Type B pancreatic cell (in vitro differentiated cells): Measurements from ENCODE around the gene GRID2. TPM values are rescaled to one million over a fixed set of nuclear protein-coding genes. Genes with fewer than 3 reads are reported as not detected.

Experiments used
- DNase-seq: peaks from one replicate; pipeline ENCODE4 v3.0.0; 2021; ENCODE audit warnings: mixed read lengths; ENCODE audit not compliant: unreplicated experiment; ENCODE audit errors: extremely low spot score
- H3K27ac Mint-ChIP-seq: 2 replicates; pipeline ENCODE4 v1.8.0; 2021; ENCODE audit warnings: mild to moderate bottlenecking, mixed read lengths
- H3K27me3 Mint-ChIP-seq: 2 replicates; pipeline ENCODE4 v1.8.0; 2021; ENCODE audit warnings: mixed read lengths
- H3K36me3 Mint-ChIP-seq: 2 replicates; pipeline ENCODE4 v1.8.0; 2021; ENCODE audit warnings: mixed read lengths
- H3K4me1 Mint-ChIP-seq: one replicate; pipeline ENCODE4 v1.8.0; 2021; ENCODE audit warnings: mixed read lengths; ENCODE audit not compliant: unreplicated experiment
- H3K4me3 Mint-ChIP-seq: 2 replicates; pipeline ENCODE4 v1.8.0; 2021; ENCODE audit warnings: mild to moderate bottlenecking, mixed read lengths
- H3K9me3 Mint-ChIP-seq: 2 replicates; pipeline ENCODE4 v1.8.0; 2021; ENCODE audit warnings: mixed read lengths
- CTCF ChIP-seq: fragments of 200-600 bp; sonication (generic); conservative IDR thresholded peaks from 2 replicates; pipeline ENCODE4 v1.5.0; 2021; ENCODE audit warnings: antibody characterized with exemption, mild to moderate bottlenecking
- total RNA-seq: library from RNA; stranded (reverse); gene quantifications from 2 replicates; pipeline ENCODE4 v1.2.1, GENCODE V29; 2021; ENCODE audit warnings: low replicate concordance

GRID2 gene
- total RNA-seq, 1 donor from 2014 or later, result 1.7 TPM

DNA sequence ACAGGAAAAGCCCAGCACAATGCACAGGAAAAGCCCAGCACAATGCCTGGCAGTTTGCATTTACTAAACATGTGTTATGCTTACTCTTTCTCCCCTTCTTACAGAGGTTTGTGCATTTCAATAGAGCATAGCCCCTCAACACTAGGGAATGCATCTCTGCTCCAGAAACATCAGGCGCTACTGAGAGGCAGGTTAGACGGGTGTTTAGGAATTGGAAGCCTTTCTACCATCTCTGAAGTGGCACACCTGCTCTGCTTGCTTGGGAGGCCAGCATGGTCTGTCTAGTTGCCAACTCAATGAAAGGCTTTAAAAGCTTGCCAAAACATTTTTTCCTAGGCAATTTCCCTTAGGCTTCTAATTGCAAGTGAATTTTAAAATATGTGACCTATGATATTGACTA lies 55.7 kb downstream of the GRID2 start:
- no peak for TF ChIP-seq CTCF
- no peak overlapping the region for H3K4me3 Mint-ChIP-seq
- no peaks in the 10 kb centered on the region for H3K4me1 Mint-ChIP-seq
- H3K27ac Mint-ChIP-seq, result no peak overlapping the region
- no peak for DNase-seq
- no peaks in the 10 kb centered on the region for H3K9me3 Mint-ChIP-seq
- H3K27me3 Mint-ChIP-seq, result no peaks in the 10 kb centered on the region
- no peaks in the 10 kb centered on the region for H3K36me3 Mint-ChIP-seq

DNA sequence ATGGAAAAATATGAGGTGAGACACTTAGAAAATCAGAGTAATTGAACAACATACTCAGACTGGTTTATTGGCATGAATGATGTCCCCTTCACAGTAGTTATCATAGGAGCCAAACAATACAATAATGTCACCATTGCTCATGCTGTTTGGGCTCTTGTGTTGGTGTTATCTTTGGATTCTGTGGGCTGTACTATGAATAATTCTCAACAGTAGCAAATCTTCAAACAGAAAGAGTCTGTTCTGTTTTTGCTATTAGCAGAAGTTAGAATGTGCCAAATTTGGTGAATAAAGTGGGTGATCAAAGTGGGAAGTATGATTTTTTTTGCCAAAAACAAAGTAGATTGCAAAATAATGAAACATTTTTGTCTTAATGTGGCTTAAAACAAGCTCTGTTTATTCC lies 58.3 kb downstream of the GRID2 start:
- Mint-ChIP-seq H3K4me3 (no peak overlapping the region), H3K27ac (no peak overlapping the region), H3K4me1 (no peaks in the 10 kb centered on the region), H3K9me3 (no peaks in the 10 kb centered on the region), H3K36me3 (no peaks in the 10 kb centered on the region), H3K27me3 (no peaks in the 10 kb centered on the region)
- DNase-seq, result no peak
- TF ChIP-seq CTCF, result no peak

- no peak for TF ChIP-seq CTCF
- peaks cover 2% of the 10 kb centered on the region for H3K27me3 Mint-ChIP-seq
- no peaks in the 10 kb centered on the region for H3K9me3 Mint-ChIP-seq
- H3K36me3 Mint-ChIP-seq, result no peaks in the 10 kb centered on the region
- no peaks in the 10 kb centered on the region for H3K4me1 Mint-ChIP-seq
- H3K27ac Mint-ChIP-seq, result no peak overlapping the region
- no peak for DNase-seq
- H3K4me3 Mint-ChIP-seq, result no peak overlapping the region
Observed at GRCh38 chr4:92368653-92369052, 64.9 kb downstream of the GRID2 start.

GRCh38 chr4:92381616-92382015 lies 77.8 kb downstream of the GRID2 start:
- H3K27me3 Mint-ChIP-seq, result no peaks in the 10 kb centered on the region
- no peak overlapping the region for H3K4me3 Mint-ChIP-seq
- H3K27ac Mint-ChIP-seq, result no peak overlapping the region
- H3K9me3 Mint-ChIP-seq, result peaks cover 4% of the 10 kb centered on the region
- H3K4me1 Mint-ChIP-seq, result no peaks in the 10 kb centered on the region
- TF ChIP-seq CTCF, result no peak
- H3K36me3 Mint-ChIP-seq, result no peaks in the 10 kb centered on the region
- no peak for DNase-seq

DNA sequence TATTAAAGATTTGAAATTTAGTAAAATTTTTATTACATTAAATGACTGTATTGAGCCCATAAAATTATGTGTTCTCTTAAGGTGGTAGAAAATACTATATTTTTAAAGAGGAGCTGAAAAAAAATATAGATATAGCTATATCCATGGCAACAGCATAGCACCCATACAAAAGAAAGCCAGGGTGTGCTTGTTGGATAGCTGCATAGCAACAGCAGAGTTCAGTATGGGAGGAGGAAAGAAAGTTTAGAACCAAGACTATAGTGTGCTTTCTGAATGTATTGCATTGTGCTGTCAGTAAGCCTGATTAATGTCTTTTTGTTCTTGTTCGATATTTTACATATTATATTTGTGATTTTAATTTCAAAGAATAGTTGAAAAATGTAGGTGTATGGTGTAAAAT lies 78.4 kb downstream of the GRID2 start:
- DNase-seq, result no peak
- peaks cover 2% of the 10 kb centered on the region for H3K9me3 Mint-ChIP-seq
- no peaks in the 10 kb centered on the region for H3K27me3 Mint-ChIP-seq
- H3K4me1 Mint-ChIP-seq, result no peaks in the 10 kb centered on the region
- H3K36me3 Mint-ChIP-seq, result no peaks in the 10 kb centered on the region
- no peak overlapping the region for H3K4me3 Mint-ChIP-seq
- no peak for TF ChIP-seq CTCF
- no peak overlapping the region for H3K27ac Mint-ChIP-seq

- Mint-ChIP-seq H3K27ac (no peak overlapping the region), H3K27me3 (no peaks in the 10 kb centered on the region), H3K9me3 (no peaks in the 10 kb centered on the region), H3K4me3 (no peak overlapping the region), H3K36me3 (no peaks in the 10 kb centered on the region), H3K4me1 (peaks cover 3% of the 10 kb centered on the region)
- DNase-seq, result no peak
- peak; percentile 80 for TF ChIP-seq CTCF
Observed at GRCh38 chr4:92387459-92388069, 83.8 kb downstream of the GRID2 start.
